Measurements from ENCODE around the gene FSD1.

Gene FSD1

DNA sequence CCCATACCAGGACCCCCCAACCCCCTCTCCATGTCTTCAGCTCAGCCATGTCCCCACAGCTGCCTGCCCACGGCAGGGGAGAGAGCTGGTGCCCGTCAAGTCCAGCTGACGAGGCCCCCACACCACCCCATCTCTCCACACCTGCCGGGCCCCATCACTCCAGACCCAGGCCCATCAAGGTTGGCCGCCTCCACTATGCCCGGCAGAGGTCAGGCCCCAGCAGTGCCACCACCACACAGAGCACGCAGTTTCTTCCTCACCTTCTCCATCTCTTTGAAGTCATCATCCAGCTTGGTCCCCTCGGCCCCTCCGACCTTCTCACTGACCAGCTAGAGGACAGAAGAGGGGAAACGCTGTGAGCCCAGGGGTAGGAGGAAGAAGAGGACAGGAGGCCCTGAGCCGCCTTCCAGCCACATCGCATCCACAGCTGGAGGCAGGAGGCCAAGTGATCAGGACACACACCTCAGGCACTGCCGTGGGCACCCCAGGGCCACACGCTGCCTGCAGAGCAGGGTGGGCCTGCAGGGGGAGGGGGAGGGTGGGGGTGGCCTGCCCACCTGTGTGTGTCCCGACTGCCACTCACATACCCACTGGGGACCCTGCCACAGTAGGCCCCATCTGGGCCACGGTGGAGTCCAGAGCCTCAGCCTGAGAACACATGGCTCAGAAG lies 62.4 kb downstream of the FSD1 start:
- no peak for DNase-seq

DNA sequence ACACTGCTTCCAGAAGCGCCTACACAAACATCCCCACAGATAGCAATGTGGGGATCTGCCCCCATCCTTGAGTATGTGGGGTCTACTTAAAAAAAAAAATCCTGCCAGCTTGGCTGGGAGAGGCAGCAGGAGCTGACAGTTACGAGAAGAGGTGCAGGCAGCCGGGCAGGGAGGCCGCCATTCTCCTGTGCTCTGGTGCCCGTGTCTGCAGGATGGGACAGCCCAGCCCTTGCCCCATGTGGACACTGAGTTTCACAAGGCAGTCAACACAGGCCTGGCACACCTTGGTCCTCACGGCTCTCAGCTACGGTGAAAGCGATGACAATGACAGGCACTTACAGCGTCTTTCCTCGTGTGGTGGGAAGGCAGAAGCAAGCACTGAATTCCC lies 62.9 kb downstream of the FSD1 start:
- no peak for DNase-seq

DNA sequence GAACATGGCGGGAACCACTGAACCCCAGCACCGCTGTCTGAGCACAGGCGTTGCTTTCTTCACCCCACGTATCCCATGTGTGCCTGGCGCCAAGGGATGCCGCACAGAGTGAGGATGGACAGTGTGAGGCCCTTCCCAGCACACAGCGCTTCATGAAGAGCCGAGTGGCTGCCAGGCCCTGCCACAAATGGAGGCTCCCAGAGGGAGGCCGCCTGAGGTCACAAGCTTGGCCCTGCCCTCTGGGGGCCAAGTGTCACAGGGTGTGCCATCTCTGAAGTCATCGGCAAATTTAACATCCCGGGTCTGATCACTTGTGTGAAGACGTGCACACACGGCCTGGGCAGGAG lies 63.4 kb downstream of the FSD1 start:
- DNase-seq: no peak

DNA sequence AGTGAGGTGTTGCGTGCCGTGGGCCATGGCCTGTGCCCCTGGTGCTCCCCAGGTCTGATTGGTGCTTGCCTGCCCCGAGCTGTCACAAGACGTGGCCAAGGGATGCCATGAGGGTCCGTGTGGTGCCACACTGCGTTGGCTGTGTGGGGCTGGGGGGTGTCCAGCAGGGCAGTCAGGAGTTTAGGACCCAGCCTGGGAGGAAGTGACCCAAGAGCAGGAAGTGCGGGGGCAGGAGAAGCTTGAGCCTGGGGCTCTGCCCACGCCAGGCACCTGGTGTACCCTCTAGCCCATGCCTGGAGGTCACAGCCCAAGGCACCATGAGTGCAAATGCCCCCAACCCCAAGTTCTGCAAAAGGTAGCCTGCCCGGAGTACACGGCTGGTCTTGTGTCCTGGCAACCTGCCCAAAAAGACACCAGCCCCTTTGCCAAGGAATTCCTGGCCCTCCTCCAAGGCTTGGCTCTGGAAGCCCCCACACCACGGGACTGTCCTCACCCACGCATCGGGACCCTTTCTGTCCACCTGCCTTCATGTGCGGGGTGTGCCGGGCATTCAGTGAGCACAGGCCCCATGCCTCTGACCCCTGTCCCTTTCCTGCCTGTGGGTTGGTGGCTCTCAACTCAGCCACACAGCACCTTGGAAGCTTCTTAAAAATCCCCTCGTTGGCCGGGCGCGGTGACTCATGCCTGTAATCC lies 63.9 kb downstream of the FSD1 start:
- no peak for DNase-seq

DNA sequence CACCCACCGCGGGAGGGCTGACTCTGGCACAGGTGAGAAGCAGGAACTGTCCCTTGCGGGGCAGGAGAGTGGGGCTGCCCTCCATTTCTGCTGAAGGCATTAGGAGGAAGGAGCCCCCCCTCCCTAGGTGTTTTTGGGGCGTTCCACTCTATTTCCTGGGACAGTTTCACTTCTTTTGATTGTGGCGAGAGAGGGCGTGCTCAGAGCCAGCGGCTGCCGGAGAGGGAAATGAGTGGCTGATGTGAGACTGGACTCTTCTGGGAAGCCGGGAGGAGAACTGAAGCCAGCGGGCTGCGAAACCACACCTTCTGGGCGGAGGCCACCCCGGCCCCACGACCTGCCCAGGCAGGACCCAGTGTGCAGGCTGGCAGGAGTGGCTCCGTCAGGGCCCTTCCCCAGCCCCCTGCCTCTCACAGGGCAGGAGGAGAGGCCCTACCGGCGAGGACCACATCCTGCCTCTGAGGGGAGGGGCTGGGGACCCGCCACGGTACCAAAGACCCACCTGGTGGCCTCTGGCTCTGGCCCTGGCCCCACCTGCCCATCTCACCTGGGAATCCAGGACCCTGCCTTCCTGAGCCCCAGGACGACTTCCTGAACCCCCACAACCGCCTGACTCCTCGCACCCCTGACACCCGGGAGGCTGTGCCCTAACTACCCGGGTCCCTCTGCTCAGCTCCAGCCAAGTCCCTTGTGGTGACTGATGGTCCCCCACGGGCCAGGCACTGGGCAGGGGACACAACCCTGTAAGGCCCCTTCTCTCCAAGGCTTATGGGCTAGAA lies 64.9 kb downstream of the FSD1 start:
- DNase-seq: no peak

DNA sequence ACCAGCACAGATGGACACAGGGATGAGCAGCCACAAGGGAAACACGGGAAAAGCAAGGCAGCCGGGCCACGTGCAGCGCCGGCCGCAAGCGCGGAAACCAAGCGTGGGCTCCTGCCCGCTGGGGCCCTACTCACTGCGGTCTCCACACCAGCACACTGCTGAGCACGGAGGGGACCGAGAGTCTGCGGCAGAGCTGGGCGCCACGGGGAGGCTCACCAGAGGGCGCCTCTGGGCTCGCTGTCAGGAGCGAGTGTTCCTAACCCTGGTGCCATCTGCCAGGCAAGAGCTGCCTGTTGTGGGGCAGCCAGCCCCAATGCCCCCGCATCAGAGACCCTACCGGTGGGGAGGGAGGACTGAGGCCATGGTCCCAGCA lies 65.5 kb downstream of the FSD1 start:
- DNase-seq: no peak

DNA sequence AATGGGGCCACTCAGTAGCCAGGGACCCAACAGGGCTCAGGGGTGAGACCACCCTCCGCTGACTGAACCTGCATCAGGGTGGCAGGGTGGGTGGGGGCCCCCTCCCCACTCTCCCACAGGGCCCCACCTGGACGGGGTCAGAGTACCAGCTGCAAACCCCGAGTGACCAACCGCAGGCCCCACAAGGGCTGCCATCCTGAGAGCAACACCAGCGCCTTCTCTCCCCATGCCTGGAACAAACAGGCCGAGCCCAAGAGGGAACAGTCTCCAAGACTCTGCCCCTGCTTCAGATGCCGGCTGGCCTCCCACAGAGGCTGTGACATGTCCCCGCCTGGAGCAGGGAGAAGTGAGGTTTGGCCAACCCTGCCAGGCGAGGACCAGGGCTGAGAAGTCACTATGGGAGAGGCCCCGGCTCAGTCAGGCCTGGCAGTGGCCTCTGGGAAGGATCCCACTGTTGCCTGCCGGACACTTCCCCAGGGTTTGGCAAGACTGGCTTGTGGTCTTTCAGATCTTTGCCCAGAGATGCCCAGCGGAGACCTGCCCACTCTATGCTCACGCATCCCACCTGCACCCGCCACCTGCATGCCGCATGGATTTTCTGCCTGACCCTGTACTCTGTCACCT lies 66.1 kb downstream of the FSD1 start:
- no peak for DNase-seq

DNA sequence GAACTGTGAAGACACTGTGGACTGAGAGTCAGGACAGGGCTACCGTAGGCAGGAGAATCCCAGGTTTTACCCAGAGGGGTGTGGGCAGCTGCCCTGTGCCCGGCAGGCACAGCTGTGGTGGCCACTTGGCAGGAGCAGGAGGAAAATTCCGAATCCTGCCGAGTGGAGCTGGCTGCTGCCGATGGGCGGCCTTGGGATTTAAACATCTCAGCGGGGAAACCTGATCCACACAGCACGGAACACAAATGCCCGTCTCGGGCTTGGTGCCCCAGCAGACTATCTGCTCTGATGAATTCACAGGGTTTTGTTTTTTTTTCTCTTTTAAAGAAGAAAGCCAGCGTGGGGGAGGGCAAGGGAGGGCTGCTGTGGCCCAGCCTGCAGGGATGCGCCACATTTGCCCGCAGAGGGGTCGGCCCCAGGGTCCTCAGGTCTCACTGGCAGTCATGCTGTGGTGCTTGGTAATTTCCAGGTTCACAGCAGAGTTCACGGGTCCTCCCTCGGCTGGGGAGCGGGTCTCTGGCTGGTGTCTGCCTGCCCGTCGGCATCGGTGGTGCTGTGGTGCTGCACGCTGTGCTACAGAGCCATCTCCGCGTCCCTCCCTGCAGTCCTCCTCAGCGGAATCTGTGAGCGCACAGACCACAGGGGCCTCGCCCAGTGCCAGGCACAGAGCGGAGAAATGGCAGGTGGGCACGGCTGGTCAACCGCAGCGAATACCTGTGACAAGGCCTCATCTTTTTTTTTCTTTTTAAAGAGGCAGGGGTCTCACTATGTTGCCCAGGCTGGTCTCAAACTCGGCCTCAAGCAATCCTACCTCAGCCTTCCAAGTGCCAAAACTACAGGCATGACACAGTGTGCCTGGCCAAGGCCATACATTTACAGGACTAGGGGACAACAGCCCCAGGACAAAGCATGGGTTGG lies 67.1 kb downstream of the FSD1 start:
- no peak for DNase-seq

DNA sequence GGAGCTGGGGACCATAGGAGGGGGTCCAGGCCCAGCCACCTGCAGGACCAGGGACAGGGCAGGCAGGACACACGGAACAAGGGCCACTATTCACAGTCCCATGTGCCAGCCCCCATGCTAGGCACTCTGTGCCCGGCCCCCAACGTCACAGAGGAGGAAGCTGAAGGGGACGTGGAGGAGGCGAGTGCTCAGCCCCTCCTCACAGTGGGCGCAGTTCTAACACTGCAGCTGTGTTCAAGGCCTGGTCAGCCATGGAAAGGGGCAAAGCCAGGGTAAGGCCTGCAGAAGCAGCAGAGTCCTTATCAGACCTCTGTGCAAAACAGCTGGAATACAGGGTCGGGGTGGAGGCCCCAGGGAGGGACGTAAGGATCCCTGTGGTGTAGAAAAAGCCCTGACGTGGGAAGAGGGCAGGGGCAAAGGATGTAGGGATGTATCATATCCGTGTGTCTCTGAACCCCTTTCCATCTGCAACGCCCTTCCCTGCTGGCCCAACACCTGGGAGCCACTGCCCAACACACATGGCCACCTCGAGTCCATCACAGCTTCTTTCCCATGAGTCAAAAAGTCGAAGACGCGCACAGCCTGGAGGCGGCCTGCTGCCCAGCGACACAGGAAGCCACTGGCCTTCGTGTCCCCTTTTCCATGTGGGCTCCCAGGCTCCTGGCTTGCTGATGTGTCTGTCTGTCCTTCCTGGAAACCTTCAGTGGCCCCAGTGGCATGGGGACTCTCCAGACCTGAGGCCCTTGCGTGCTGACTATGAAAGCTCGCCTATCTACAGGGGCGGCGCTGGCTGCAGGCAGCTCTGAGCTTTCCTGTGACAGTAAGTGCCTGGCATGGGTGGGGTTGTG lies 68.0 kb downstream of the FSD1 start:
- DNase-seq: no peak

DNA sequence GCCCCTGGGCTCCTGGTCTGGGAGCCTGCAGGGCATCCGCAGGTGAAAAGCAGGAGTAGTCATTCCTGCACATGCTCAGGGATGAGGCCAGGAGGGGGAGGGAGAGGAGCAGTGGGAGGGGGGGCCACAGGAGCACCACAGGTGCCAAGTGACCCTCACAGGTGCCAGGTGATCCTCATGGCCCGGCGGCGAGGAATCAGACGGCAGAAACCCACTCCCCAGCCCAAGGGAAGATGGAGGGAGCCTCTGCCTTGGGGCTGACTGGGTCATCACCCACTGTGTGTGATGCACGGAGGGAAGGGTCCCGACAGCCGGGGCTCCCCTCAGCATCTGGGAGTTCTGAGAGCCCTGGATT lies 68.6 kb downstream of the FSD1 start:
- DNase-seq: no peak

Measured in NCI-H1930 (cell line).